Glutamatergic neuron (in vitro differentiated cells): Measurements from ENCODE around the gene ZNF488. TPM values are rescaled to one million over a fixed set of nuclear protein-coding genes. Genes with fewer than 3 reads are reported as not detected.
A peak's percentile ranks its signal among the peaks of the same experiment; 100 is the strongest.

Source experiments
- DNase-seq: peaks from one replicate; pipeline ENCODE4 v3.0.0; 2022
- H3K27ac Mint-ChIP-seq: one replicate; pipeline ENCODE4 v1.8.0; 2020; ENCODE audit warnings: mild to moderate bottlenecking, mixed read lengths, inconsistent platforms; ENCODE audit not compliant: unreplicated experiment
- H3K27me3 Mint-ChIP-seq: one replicate; pipeline ENCODE4 v1.8.0; 2020; ENCODE audit warnings: mild to moderate bottlenecking, moderate library complexity, mixed read lengths, inconsistent platforms; ENCODE audit not compliant: unreplicated experiment
- H3K36me3 Mint-ChIP-seq: one replicate; pipeline ENCODE4 v1.8.0; 2020; ENCODE audit warnings: mild to moderate bottlenecking, mixed read lengths, inconsistent platforms; ENCODE audit not compliant: unreplicated experiment
- H3K4me1 Mint-ChIP-seq: one replicate; pipeline ENCODE4 v1.8.0; 2020; ENCODE audit warnings: mild to moderate bottlenecking, low read depth, mixed read lengths, inconsistent platforms; ENCODE audit not compliant: unreplicated experiment
- H3K4me3 Mint-ChIP-seq: one replicate; pipeline ENCODE4 v1.8.0; 2020; ENCODE audit warnings: mild to moderate bottlenecking, mixed read lengths, inconsistent platforms; ENCODE audit not compliant: unreplicated experiment
- H3K9me3 Mint-ChIP-seq: one replicate; pipeline ENCODE4 v1.8.0; 2020; ENCODE audit warnings: mild to moderate bottlenecking, moderate library complexity, mixed read lengths, inconsistent platforms; ENCODE audit not compliant: unreplicated experiment
- total RNA-seq: library from RNA; stranded (reverse); fragmentation: NEBNext Ultra II Directional; extraction: Animal tissue kit (Norgen Biotek cat#: 25700); gene quantifications from one replicate; pipeline ENCODE4 v1.2.1, GENCODE V29; 2021; ENCODE audit not compliant: unreplicated experiment
- TF ChIP-seq, protein P1 (sequence below): fragments of 200-600 bp; sonication (generic); IDR thresholded peaks from one replicate; pipeline ENCODE4 v1.5.0; 2021; ENCODE audit not compliant: partially characterized antibody, unreplicated experiment

The ZNF488 gene
- total RNA-seq, 1 donor from 2014 or later: 3.3 TPM

DNA sequence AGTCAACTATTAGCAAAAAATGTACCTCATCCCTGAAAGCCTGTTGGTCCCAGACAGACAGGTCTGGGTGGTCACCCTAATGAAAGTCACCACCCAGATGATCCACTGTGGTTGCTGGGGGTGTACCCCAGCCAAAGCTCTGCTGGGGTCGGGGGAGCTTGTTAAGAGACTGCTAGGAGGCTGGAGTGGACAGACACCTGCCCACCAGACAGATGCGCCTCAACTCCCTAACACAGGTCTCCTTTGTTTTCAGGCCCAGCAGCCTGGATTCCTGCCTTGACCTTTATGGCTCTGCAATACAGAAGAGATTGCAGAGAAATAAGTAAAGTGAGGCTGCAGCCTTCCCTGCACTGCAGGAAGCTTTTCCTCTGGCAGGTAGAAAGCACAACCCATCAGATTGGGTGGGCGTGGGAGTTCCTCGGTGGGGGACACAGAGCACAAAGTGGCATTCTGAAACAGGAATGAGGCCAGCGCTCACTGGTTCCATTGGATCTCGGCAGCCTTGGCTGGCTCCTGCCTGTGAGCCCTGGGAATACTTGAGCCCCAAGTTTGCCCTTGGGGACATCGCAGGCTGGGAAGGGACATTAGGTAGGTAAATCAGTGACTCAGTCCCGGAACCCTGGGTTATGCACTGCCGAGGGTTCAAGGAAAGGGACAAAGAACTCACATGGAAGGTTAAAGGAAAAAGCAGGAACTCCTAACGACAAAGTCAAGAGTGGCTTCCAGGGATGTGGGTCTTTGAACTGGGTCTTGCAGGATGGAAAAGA is 18.0 kb upstream of the ZNF488 start:
- no peak overlapping the region for H3K4me3 Mint-ChIP-seq
- no peak for DNase-seq
- peaks cover 12% of the 10 kb centered on the region for H3K9me3 Mint-ChIP-seq
- H3K36me3 Mint-ChIP-seq: peaks cover 4% of the 10 kb centered on the region
- H3K4me1 Mint-ChIP-seq: peaks cover 17% of the 10 kb centered on the region
- H3K27me3 Mint-ChIP-seq: peaks cover 9% of the 10 kb centered on the region
- no peak overlapping the region for H3K27ac Mint-ChIP-seq
- TF ChIP-seq, protein P1, sequence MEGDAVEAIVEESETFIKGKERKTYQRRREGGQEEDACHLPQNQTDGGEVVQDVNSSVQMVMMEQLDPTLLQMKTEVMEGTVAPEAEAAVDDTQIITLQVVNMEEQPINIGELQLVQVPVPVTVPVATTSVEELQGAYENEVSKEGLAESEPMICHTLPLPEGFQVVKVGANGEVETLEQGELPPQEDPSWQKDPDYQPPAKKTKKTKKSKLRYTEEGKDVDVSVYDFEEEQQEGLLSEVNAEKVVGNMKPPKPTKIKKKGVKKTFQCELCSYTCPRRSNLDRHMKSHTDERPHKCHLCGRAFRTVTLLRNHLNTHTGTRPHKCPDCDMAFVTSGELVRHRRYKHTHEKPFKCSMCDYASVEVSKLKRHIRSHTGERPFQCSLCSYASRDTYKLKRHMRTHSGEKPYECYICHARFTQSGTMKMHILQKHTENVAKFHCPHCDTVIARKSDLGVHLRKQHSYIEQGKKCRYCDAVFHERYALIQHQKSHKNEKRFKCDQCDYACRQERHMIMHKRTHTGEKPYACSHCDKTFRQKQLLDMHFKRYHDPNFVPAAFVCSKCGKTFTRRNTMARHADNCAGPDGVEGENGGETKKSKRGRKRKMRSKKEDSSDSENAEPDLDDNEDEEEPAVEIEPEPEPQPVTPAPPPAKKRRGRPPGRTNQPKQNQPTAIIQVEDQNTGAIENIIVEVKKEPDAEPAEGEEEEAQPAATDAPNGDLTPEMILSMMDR: no peak

DNA sequence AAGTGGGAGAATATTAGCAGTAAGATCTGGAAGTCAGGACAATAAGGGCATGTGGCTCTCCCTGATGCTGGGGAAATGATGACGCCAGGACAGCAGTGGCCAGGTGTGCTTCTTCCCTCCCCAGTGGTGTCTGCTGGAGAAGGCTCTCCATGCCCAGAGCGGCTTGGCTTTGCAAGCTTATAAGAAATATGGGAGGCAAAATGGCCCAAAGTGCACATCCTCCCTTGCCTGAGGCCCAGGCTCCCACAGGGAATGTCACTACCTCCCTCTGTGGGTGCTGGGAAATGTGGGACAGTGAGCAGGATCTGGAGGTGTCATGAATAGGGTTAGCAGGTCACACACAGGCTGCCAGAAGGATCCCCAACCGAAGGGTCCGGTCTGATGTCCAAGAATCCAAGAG is 17.1 kb upstream of the ZNF488 start:
- H3K27ac Mint-ChIP-seq: no peak overlapping the region
- H3K9me3 Mint-ChIP-seq: peaks cover 12% of the 10 kb centered on the region
- H3K4me3 Mint-ChIP-seq: no peak overlapping the region
- DNase-seq: no peak
- peaks cover 17% of the 10 kb centered on the region for H3K4me1 Mint-ChIP-seq
- H3K36me3 Mint-ChIP-seq: peaks cover 4% of the 10 kb centered on the region
- TF ChIP-seq, protein P1: no peak
- H3K27me3 Mint-ChIP-seq: peaks cover 9% of the 10 kb centered on the region

DNA sequence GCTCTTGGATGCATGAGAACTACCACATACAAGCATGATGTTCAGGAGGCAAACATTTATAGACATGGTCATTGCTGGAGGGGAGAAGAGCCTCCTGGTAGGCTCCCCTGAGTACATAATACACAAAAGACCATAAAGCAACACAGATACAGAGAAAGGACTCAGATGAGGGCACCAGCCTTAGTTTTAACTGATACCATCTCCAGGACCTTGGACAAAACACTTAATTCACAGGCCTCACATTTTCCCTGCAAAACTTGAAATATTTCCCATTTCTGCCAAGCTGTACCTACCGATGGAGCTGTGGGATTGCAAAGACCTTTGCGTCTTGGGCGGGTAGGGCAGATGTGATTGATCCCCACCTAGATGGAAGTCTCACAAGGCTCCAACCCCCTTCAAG is 16.7 kb upstream of the ZNF488 start:
- peaks cover 17% of the 10 kb centered on the region for H3K4me1 Mint-ChIP-seq
- H3K9me3 Mint-ChIP-seq: peaks cover 12% of the 10 kb centered on the region
- TF ChIP-seq, protein P1: no peak
- H3K27ac Mint-ChIP-seq: no peak overlapping the region
- no peak for DNase-seq
- H3K36me3 Mint-ChIP-seq: peaks cover 5% of the 10 kb centered on the region
- H3K27me3 Mint-ChIP-seq: peaks cover 9% of the 10 kb centered on the region
- H3K4me3 Mint-ChIP-seq: peak overlapping the region; percentile 25

DNA sequence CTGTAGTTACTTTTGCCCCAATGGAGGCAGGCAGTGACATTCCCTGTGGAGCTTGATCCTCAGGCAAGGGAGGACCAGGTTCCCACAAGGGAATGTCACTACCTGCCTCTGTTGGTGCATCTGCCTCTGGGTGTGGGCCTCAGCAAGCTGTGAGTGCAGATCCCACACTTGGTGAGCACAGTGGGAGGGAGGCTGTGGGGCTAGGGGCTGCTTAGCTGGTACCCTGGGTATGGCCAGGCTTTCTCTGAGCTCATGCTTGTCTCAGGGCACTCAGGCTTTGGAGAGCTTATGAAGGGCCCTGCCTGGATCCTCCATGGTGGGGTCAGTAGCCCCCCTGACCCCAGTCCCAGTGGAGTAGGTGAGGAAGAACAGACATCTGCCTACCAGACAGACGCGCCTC is 16.2 kb upstream of the ZNF488 start:
- H3K4me1 Mint-ChIP-seq: peaks cover 17% of the 10 kb centered on the region
- peaks cover 10% of the 10 kb centered on the region for H3K9me3 Mint-ChIP-seq
- no peak overlapping the region for H3K27ac Mint-ChIP-seq
- TF ChIP-seq, protein P1: no peak
- no peak for DNase-seq
- peaks cover 9% of the 10 kb centered on the region for H3K27me3 Mint-ChIP-seq
- no peak overlapping the region for H3K4me3 Mint-ChIP-seq
- H3K36me3 Mint-ChIP-seq: peaks cover 8% of the 10 kb centered on the region

DNA sequence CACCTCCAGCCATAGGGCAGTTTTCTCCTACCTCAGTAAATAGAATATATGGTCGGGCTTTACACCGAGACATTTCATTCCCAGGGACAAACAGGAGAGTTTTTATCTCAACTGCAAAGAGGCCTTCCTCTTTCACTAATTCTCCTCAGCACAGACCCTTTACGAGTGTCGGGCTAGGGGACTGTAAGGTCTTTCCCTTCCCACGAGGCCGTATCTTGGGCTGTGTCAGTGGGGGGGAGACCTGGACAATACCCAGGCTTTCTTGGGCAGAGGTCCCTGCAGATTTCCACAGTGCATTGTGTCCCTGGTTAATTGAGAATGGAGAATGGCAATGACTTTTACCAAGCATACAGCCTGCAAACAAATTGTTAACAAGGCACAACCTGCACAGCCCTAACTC is 13.2 kb upstream of the ZNF488 start:
- Mint-ChIP-seq H3K36me3 (peaks cover 8% of the 10 kb centered on the region), H3K27ac (no peak overlapping the region), H3K4me3 (no peak overlapping the region), H3K4me1 (peaks cover 13% of the 10 kb centered on the region), H3K27me3 (no peaks in the 10 kb centered on the region), H3K9me3 (peaks cover 3% of the 10 kb centered on the region)
- TF ChIP-seq, protein P1: no peak
- no peak for DNase-seq
